Globus pallidus (tissue), 1 donor: ENCODE results near the gene BMPER.
"Not testable (repeated sequence)": the region's sequence is repeated elsewhere in the genome, so short reads cannot be mapped to it uniquely, and the experiment has no call there.

ENCODE experiments used
- DNase-seq: peaks from one replicate; pipeline ENCODE4 v3.0.0-alpha.2; 2015; ENCODE audit warnings: low spot score

The BMPER gene

GRCh38 chr7:34137176-34137575 is 231.8 kb downstream of the BMPER start:
- no peak for DNase-seq

GRCh38 chr7:34138483-34138882 is 233.1 kb downstream of the BMPER start:
- no peak for DNase-seq

- no peak for DNase-seq
These were observed 233.7 kb downstream of the BMPER start for GRCh38 chr7:34139086-34139485.

GRCh38 chr7:34140066-34140465 is 234.7 kb downstream of the BMPER start:
- DNase-seq, result no peak

- DNase-seq, result no peak
These were observed 238.1 kb downstream of the BMPER start for GRCh38 chr7:34143402-34143801.

GRCh38 chr7:34145603-34146002 is 240.3 kb downstream of the BMPER start:
- DNase-seq, result no peak

GRCh38 chr7:34153656-34154270 is 248.4 kb downstream of the BMPER start:
- no peak for DNase-seq

GRCh38 chr7:34155220-34155908 is 250.0 kb downstream of the BMPER start:
- DNase-seq, result no peak

- peak; percentile 10 for DNase-seq
These were observed 251.0 kb downstream of the BMPER start for GRCh38 chr7:34156336-34156735.

- DNase-seq, result no peak
These were observed 251.8 kb downstream of the BMPER start for GRCh38 chr7:34157137-34157536.

- DNase-seq, result no peak
These were observed 253.2 kb downstream of the BMPER start for GRCh38 chr7:34158368-34159153.

GRCh38 chr7:34160261-34160752 is 255.0 kb downstream of the BMPER start:
- DNase-seq, result no peak

GRCh38 chr7:34162027-34162565 is 256.8 kb downstream of the BMPER start:
- no peak for DNase-seq

- DNase-seq, result no peak
These were observed 257.3 kb downstream of the BMPER start for GRCh38 chr7:34162677-34163076.

- no peak for DNase-seq
These were observed 258.6 kb downstream of the BMPER start for GRCh38 chr7:34163956-34164355.

GRCh38 chr7:34165466-34165865 is 260.1 kb downstream of the BMPER start:
- no peak for DNase-seq

GRCh38 chr7:34165927-34166550 is 260.7 kb downstream of the BMPER start:
- DNase-seq, result no peak

GRCh38 chr7:34168013-34168412 is 262.7 kb downstream of the BMPER start:
- DNase-seq, result no peak

- not testable (repeated sequence) for DNase-seq
These were observed 269.6 kb downstream of the BMPER start for GRCh38 chr7:34174688-34175616.

GRCh38 chr7:34175837-34176236 is 270.5 kb downstream of the BMPER start:
- no peak for DNase-seq

- DNase-seq, result no peak
These were observed 272.1 kb downstream of the BMPER start for GRCh38 chr7:34177476-34177875.
